Breast epithelium (tissue), 4 donors: ENCODE measurements around the gene SPRN. TPM values are rescaled to one million over a fixed set of nuclear protein-coding genes. Genes with fewer than 3 reads are reported as not detected.

Experiments
- DNase-seq, 2 donors: peaks; one replicate each; pipeline ENCODE4 v3.0.0-alpha.2; 2019; ENCODE audit warnings: low spot score in 2 of 2
- H3K27ac ChIP-seq, 2 donors: fragments of 200-600 bp; sonication (generic) in 1 of 2; one replicate each; pipeline ENCODE4 v1.5.1; 2016 to 2019; ENCODE audit warnings: mild to moderate bottlenecking in 1 of 2
- H3K27me3 ChIP-seq, 2 donors: fragments of 200-600 bp; sonication (generic) in 1 of 2; one replicate each; pipeline versions ENCODE4 v1.5.1 to v1.6.0; 2017 to 2019; ENCODE audit warnings: control low read depth in 1 of 2, mild to moderate bottlenecking in 1 of 2
- H3K36me3 ChIP-seq: fragments of 200-600 bp; one replicate; pipeline ENCODE4 v1.5.1; 2019
- H3K4me1 ChIP-seq, 2 donors: fragments of 200-600 bp; sonication (generic); one replicate each; pipeline ENCODE4 v1.5.1; 2016 to 2019; ENCODE audit warnings: control low read depth in 1 of 2
- H3K4me3 ChIP-seq, 3 donors: fragments of 200-600 bp; sonication (generic); 1 replicate in 2 of 3; 2 replicates in 1 of 3; pipeline ENCODE4 v1.5.1; 2016 to 2019; ENCODE audit warnings: mild to moderate bottlenecking in 3 of 3, moderate library complexity in 2 of 3
- H3K9me3 ChIP-seq, 2 donors: fragments of 200-600 bp; sonication (generic) in 1 of 2; one replicate each; pipeline ENCODE4 v1.5.1; 2016 to 2019; ENCODE audit warnings: control low read depth in 1 of 2
- POLR2A ChIP-seq: fragments of 450-650 bp; IDR thresholded peaks from one replicate; pipeline ENCODE4 v1.6.1; 2016; ENCODE audit warnings: antibody characterized with exemption, mild to moderate bottlenecking, moderate library complexity
- POLR2AphosphoS5 ChIP-seq, 3 donors: sonication (generic); formaldehyde crosslinking; IDR thresholded peaks; one replicate each; pipeline ENCODE4 v1.6.1; 2017; ENCODE audit warnings: antibody characterized with exemption in 3 of 3
- intact Hi-C: fragments of 100-400 bp; cut with DNase I; formaldehyde crosslinking; loops from one replicate; pipeline ENCODE4 v1.15.1; 2023; ENCODE audit warnings: low total_unique reads
- total RNA-seq, 3 donors: library from RNA; depleted of rRNA; stranded (reverse); fragments of >200 nt; gene quantifications; one replicate each; pipeline ENCODE4 v1.1.0, GENCODE V29; 2016
- TF ChIP-seq, protein P1 (sequence below), 3 donors: fragments of 450-650 bp; IDR thresholded peaks; one replicate each; pipeline ENCODE4 v1.5.1; 2016 to 2017; ENCODE audit warnings: antibody characterized with exemption in 3 of 3, mild to moderate bottlenecking in 3 of 3, moderate library complexity in 3 of 3

The SPRN gene
- total RNA-seq, 3 donors from 2014 or later, result 0.33 TPM; not detected in 2

DNA sequence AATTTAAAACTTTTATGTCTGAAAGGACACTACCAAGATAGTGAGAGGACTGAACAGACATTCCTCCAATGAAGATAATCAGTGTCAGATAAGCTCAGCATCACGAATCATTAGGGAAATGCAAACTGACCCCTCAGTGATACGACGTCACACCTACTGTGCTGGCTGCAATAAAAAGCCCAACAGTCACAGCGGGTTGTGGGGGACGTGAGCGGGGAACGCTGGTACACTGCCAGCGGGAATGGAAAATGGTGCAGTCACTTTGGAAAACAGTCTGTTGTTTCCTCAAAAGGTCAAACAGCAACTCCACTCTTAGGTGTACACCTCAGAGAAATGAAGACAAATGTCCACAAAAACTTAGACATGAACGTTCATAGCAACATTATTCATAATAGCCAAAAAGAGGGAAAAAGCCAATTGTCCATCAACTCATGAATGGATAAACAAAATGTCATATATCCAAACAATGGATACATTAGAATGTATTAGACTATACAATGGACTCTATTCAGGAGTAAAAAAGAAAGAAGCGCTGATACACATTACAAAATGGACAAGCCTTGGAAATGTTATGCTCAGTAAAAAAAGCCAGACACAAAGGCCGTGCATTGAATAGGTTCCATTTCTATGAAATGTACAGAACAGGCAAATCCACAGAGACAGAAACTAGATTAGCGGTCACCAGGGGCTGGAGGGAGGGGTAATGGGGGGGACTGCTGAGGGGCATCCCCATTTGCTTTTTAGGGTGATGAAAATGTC lies 48.9 kb downstream of the SPRN start:
- H3K27me3 ChIP-seq, result no peaks in the 10 kb centered on the region
- TF ChIP-seq POLR2A (no peak), POLR2AphosphoS5 (IDR thresholded peaks at IDR 0.05) (no peak)
- TF ChIP-seq, protein P1, sequence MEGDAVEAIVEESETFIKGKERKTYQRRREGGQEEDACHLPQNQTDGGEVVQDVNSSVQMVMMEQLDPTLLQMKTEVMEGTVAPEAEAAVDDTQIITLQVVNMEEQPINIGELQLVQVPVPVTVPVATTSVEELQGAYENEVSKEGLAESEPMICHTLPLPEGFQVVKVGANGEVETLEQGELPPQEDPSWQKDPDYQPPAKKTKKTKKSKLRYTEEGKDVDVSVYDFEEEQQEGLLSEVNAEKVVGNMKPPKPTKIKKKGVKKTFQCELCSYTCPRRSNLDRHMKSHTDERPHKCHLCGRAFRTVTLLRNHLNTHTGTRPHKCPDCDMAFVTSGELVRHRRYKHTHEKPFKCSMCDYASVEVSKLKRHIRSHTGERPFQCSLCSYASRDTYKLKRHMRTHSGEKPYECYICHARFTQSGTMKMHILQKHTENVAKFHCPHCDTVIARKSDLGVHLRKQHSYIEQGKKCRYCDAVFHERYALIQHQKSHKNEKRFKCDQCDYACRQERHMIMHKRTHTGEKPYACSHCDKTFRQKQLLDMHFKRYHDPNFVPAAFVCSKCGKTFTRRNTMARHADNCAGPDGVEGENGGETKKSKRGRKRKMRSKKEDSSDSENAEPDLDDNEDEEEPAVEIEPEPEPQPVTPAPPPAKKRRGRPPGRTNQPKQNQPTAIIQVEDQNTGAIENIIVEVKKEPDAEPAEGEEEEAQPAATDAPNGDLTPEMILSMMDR (IDR thresholded peaks at IDR 0.05), result no peak
- no peak overlapping the region for H3K4me3 ChIP-seq
- no peaks in the 10 kb centered on the region for H3K36me3 ChIP-seq
- H3K4me1 ChIP-seq, result no peaks in the 10 kb centered on the region
- H3K9me3 ChIP-seq, result no peaks in the 10 kb centered on the region
- intact Hi-C loops, result no loop called here
- H3K27ac ChIP-seq, result no peak overlapping the region
- DNase-seq, result no peak

DNA sequence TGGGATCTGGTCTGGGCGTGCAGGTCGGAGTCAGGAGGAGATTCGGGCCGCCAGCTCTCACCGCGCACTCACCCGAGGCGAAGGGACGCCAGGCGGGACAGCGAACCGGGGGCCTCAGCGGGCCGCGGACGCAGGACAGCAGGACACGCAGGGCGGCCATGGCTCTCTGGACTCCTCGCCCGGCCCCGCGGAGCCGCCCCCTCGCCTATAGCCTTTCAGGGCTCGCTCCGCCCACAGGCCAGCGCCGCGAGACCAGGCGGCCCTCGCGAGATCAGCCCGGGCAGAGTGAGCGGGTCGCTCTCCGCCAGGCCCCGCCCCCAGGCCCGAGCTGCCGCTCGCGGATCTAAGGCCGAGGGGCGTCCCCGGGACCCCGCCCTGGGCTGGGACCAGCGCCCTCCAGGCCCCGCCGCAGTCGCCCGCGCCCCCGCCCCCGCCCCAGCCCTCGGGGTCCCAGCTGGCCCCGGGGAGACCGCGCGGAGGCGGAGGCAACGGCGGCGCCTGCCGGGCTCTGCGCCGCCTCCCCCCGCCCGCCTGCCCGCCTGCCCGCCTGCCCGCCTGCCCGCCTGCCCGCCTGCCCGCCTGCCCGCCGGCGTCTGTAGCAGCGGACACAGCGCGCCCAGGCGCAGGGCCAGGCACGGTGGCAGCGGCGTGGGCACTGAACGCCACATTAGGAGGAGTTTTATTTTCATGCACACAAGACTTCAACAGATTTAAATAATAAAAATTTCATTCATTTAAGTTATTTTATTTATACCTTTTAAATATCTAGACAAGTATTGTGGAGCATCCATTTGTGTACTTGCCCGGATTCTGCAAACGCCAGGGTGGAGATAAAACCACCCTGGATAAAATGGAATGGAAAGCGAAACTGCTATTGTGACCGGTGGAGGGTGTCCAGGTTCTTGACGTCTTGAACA lies 51.0 kb downstream of the SPRN start, which contains the start of gene ECHS1:
ECHS1 (minus strand) TSS at position 181 of the 917 bp plus-strand sequence; CDS start at position 160, 21 bp downstream.
- intact Hi-C loops, result no loop called here
- no peaks in the 10 kb centered on the region for H3K9me3 ChIP-seq
- H3K4me1 ChIP-seq, result no peaks in the 10 kb centered on the region
- peak within 1 kb of the TSS; percentile 82 to 93 (median 82) for H3K4me3 ChIP-seq
- DNase-seq, result peak; percentile 91 to 93
- H3K27me3 ChIP-seq, result no peaks in the 10 kb centered on the region
- TF ChIP-seq POLR2AphosphoS5 (IDR thresholded peaks at IDR 0.05), result no peak
- peak; percentile 35 for TF ChIP-seq POLR2A
- H3K27ac ChIP-seq, result peak within 1 kb of the TSS; percentile 85 to 96
- no peaks in the 10 kb centered on the region for H3K36me3 ChIP-seq

DNA sequence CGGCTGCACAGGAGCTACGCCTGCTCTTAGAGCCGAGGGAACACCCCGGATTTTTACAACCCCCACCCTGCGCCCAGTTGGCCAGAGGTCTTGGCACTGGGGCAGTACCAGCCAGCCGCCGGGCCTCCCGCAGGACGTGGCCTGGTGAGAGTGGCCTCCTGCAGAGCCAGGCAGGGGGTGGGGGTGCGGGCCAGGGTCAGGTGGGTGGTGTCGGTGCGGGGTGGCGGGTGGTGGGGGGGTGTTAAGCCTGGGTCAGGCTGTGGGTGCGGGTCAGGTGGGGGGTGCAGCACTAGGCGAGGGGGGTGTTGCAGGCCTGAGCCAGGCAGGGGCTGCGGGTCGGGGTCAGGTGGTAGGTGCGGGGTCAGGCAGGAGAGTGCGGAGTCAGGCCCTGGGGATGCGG lies 51.9 kb downstream of the SPRN start:
- no peak for DNase-seq
- Histone ChIP-seq H3K4me1 (no peaks in the 10 kb centered on the region), H3K9me3 (no peaks in the 10 kb centered on the region), H3K27me3 (no peaks in the 10 kb centered on the region), H3K36me3 (no peaks in the 10 kb centered on the region), H3K4me3 (peak overlapping the region; percentile 82 to 93 (median 82)), H3K27ac (no peak overlapping the region)
- intact Hi-C loops, result no loop called here
- TF ChIP-seq POLR2A (no peak), POLR2AphosphoS5 (IDR thresholded peaks at IDR 0.05) (no peak)
- TF ChIP-seq, protein P1 (IDR thresholded peaks at IDR 0.05), result no peak

Other genes starting within 250 kb of the SPRN start
- gene UTF1, start 194.4 kb downstream of the SPRN start, total RNA-seq, result not detected
- gene VENTX, start 186.8 kb downstream of the SPRN start, total RNA-seq, result 1 to 10 TPM in 1 of 3 donors, under 1 TPM in 2; 0.33 to 4.6 (median 0.73) TPM
- gene ADAM8, start 147.8 kb downstream of the SPRN start, total RNA-seq, result 1 to 10 TPM; 4.6 to 6.6 (median 5.0) TPM
- gene TUBGCP2, start 115.8 kb downstream of the SPRN start, total RNA-seq, result 10 to 100 TPM; 33.6 to 40.0 (median 39.5) TPM
- gene ZNF511, start 115.7 kb downstream of the SPRN start, total RNA-seq, result 10 to 100 TPM; 27.4 to 33.2 (median 32.1) TPM
- gene CALY, start 87.7 kb downstream of the SPRN start, total RNA-seq, result under 1 TPM in 1 of 3 donors, not detected in 2; 0.66 TPM
- not detected for gene PRAP1, start 77.3 kb downstream of the SPRN start, total RNA-seq
- gene FUOM, start 66.6 kb downstream of the SPRN start, total RNA-seq, result 10 to 100 TPM; 13.8 to 31.5 (median 31.2) TPM
- gene ECHS1, start 51.3 kb downstream of the SPRN start, total RNA-seq, result 100 to 1,000 TPM in 1 of 3 donors, 10 to 100 TPM in 2; 71.8 to 165 (median 84.2) TPM
- 10 to 100 TPM in 1 of 3 donors, 1 to 10 TPM in 2; 7.5 to 10.5 (median 8.6) TPM for gene PAOX, start 45.4 kb downstream of the SPRN start, total RNA-seq
- gene MTG1, start 30.5 kb downstream of the SPRN start, total RNA-seq, result 10 to 100 TPM; 22.9 to 56.4 (median 37.0) TPM
- gene SCART1, start 29.3 kb upstream of the SPRN start, total RNA-seq, result 1 to 10 TPM; 1.4 to 3.7 (median 2.9) TPM
- gene CYP2E1, start 102.7 kb upstream of the SPRN start, total RNA-seq, result 1 to 10 TPM in 1 of 3 donors, under 1 TPM in 2; 0.96 to 3.4 (median 0.98) TPM
- 1 to 10 TPM in 2 of 3 donors, not detected in 1; 3.9 to 5.4 TPM for gene SYCE1, start 141.0 kb upstream of the SPRN start, total RNA-seq
- not detected for gene FRG2B, start 202.2 kb upstream of the SPRN start, total RNA-seq